Stimulated activated CD4-positive, alpha-beta T cell treated with anti-CD3 and anti-CD28 coated beads, TNF-alpha, amount 100 ng/mL, for 1 hour (primary cell): Measurements from ENCODE around the gene HYKK.
"Not testable (repeated sequence)": the region's sequence is repeated elsewhere in the genome, so short reads cannot be mapped to it uniquely, and the experiment has no call there.

Source experiments
- DNase-seq, 3 donors: peaks; one replicate each; pipeline ENCODE4 v3.0.0-alpha.2; 2020; ENCODE audit warnings: low read depth in 3 of 3, low spot score in 1 of 3

Gene HYKK

DNA sequence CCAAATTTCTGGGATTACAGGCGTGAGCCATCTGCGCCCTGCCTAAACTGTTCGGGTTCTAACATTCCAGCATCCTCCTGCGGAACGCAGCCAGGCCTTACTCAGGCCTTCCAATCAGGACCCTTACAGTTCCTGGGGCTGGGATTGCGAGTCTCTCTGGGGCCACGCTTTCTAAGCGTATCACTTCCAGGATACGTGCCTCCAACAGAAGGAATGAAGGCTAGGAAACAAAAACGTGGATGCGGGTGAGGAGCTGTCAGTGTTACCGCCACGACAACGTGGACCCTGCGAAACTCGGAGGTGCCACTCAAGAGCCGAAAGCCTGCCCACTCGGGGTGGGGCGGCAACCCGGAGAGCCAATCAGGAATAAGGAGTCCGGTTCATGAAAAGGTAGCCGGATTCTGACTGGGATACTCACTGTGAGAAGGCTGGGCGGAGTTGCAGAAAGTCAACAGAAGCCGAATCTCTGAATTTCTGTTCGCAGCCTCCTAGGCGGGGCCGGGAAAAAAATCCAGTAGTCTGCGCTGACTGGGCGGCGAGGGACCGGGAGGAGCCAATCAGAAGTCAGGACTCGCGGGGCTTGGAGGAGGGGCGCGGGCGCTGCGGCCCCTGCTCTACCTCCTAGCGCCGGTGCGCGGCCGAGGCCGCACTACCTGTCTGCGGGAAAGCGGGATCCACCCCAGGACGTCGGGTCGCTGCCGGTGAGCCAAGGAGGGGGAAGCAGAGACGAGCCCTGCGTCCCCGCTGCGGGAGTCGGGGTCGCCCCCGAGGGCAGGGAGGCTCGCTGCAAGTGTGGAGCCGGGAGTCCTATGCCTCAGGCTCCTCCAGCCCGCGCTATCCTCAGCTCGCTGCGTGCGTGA is at the start of gene HYKK:
TSS of gene HYKK (plus strand) at position 607 of the 860 bp plus-strand sequence. CDS start 5,512 bp downstream, outside the sequence.
- peak; percentile 11 to 56 (median 41) for DNase-seq

DNA sequence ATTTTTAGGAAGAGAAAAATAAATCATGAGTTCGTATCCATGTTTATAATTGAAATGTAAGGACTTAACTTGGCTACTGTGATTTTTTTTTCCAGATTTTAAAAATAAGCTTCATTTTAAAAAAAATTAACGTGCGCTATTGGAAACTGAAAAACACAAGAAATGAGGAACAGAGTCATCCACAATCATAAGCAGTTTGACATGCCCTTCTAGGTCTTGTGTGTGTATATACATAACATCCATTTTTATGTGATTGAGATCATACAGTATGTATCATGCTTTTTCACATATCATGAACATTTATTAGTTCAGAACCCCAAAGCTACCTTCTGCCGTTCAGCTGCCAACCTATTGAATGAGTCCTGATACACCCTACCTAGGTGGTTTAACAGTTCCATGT is 46.6 kb upstream of the HYKK start:
- no peak for DNase-seq

- no peak for DNase-seq
Observed at GRCh38 chr15:78461171-78461888, 46.0 kb upstream of the HYKK start.

GRCh38 chr15:78469031-78469430 is 38.3 kb upstream of the HYKK start:
- DNase-seq: no peak

GRCh38 chr15:78477295-78477694 is 30.1 kb upstream of the HYKK start:
- DNase-seq: no peak

GRCh38 chr15:78479650-78480049 is 27.7 kb upstream of the HYKK start:
- no peak for DNase-seq

DNA sequence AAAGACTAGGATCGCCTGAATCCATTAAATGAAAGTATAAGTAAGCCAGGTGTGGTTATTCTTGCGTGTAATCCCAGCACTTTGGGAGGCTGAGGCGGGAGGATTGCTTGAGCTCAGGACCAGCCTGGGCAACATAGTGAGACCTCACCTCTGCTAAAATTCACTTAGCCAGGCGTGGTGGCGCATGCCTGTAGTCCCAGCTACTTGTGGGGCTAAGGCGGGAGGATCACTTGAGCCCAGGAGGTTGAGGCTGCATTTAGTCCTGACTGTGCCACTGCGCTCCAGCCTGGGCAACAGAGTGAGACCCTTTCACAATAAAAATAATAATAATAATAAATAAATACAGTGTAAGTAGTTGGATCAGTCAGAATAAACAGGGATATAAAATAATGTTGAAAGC is 25.5 kb upstream of the HYKK start:
- DNase-seq: no peak

DNA sequence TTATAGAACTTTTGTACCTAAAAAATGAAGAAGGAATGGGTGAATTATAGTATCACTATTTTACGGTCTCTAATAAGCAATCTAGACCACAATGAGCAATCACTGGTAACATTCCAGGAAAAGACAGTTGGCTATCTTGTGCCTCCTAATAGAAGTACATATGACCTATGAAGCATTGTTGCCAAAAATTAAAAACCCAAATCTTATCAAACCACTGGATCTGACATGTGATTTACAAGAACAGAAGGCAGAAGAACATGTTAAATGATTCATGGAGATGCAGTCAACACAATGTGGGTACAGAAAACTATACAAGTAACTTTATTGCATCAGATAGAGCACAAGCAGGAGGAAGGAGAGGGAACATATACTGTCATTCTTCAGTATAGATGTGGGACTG is 14.5 kb upstream of the HYKK start:
- DNase-seq: no peak

- no peak for DNase-seq
Observed at GRCh38 chr15:78501857-78502256, 5.5 kb upstream of the HYKK start.

GRCh38 chr15:78502641-78503040 is 4.7 kb upstream of the HYKK start:
- DNase-seq: no peak

DNA sequence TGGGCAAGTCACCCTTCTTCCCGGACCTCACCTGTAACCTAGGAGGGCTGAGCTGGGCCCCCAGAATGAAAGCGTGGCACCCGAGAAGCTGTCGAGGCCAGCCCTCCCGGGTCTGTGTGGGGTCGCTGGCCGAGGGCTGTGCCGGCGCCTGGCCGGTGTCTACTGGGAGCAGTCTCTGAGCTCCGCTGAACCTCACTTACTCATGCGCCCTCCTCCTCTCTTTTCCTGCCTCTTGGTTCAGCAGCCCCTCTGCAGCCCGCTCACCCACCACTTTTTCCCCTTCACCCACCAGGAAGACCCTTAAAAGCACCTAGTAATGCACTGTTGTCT is 419 bp downstream of the HYKK start:
- DNase-seq: peak in 1 of 3 donors; percentile 5

- DNase-seq: no peak
Observed at GRCh38 chr15:78508272-78508671, 895 bp downstream of the HYKK start.

- DNase-seq: no peak
Observed at GRCh38 chr15:78509726-78510312, 2.4 kb downstream of the HYKK start.

GRCh38 chr15:78520035-78520434 is 12.7 kb downstream of the HYKK start:
- DNase-seq: not testable (repeated sequence)

DNA sequence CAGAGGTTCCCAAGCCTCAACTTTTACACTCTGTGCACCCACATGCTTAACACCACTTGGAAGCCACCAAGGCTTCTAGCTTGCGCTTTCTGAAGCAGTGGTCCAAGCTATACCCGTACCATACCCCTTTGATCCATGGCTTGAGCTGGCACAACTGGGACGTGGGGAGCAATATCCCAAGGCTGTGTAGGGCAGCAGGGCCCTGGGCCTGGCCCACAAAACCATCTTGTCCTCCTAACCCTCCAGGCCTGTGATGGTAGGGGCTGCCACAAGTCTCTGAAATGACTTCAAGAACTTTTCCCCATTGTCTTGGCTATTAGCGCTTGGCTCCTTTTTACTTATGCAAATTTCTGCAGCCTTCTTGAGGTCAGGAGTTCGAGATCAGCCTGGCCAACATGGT is 16.9 kb downstream of the HYKK start:
- no peak for DNase-seq

- DNase-seq: no peak
Observed at GRCh38 chr15:78527325-78527724, 19.9 kb downstream of the HYKK start.

GRCh38 chr15:78533331-78533730 is 26.0 kb downstream of the HYKK start:
- no peak for DNase-seq

DNA sequence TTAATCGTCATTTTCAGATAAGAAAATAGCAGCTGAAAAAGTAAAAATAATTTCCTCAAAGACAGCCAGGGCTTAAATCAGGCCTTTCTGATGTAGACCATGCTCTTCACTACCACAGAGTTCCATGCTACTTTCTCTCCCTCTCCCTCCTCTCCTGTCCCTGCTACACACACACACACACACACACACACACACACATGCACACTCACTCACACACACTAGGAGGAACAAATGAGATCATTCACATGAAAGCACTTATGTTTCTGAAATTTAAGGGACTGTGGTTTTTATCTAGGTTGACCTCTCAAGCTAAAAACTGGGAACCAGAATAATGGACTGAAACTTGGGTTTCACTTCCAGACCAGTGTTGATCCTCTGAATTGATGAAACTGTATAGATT is 28.8 kb downstream of the HYKK start:
- no peak for DNase-seq

DNA sequence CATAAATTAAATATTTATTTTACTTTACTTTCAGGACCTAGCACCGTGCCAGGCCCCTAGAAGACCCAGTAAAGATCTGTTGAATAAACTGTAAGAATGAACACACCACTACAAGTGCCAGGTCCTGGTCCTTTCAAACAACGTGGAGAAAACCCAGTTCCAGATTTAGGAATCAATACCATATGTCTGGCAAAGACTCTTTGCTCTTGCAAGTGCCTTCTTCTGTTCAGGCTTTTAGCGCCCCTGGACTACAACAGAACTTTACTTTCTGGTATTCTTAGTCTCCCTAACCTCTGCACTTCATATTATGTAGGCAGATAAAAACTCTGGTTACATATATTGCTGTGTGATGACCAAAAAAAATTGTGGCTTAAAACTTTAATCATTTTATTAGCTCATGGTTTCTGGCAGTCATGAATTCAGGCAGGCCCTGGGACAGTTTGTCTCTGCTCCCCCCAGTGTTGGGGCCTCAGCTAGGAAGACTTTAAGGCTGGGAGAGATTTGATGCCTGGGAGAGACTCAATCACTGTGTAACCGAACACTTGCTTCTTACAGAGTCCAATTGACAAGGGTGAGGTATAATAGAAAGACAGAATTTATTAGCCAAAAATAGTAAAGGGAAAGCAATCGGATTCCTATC is 30.0 kb downstream of the HYKK start:
- DNase-seq: no peak

DNA sequence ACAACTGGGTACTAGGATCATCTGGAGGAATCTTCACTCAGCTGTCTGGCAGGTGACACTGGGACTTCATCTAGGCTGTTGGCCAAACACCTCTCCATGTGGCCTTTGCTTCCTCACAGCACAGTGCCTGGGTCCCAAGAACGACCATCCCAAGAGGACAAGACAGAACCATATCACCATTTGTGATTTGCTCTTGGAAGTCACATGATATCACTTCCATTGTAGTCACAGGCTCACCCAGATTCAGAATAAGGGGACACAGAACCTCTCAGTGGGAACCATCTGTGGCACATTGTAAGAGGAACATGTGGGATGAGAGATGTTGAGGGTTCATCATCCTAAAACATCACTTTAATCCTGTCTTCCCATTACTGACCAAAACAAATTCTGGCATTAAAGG is 31.0 kb downstream of the HYKK start:
- DNase-seq: no peak

DNA sequence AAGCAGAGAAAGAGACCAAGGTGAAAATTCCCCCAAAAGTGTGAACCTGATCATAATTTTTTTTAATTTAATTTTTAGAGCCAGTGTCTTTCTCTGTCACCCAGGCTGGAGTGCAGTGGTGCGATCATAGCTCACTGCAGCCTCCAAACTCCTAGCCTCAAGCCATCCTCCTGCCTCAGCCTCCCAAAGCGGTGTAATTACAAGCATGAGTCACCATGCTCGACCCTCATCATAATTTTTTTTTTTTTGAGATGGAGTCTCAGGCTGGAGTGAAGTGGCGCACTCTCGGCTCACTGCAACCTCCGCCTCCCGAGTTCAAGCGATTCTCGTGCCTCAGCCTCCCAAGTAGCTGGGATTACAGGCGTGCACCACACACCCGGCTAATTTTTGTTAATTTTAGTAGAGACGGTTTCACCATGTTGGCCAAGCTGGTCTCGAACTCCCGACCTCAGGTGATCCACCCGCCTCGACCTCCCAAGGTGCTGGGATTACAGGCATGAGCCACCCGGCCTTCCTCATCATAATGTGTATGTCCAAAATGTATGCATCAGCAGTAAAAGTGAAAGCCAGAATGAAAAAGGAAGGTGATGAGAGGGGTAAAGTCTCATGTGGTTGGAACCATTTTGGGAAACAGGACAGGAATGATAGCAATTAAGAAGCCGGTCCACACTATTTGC is 32.2 kb downstream of the HYKK start:
- not testable (repeated sequence) for DNase-seq
